ENCODE measurements around the gene INPP4A.

Gene INPP4A

DNA sequence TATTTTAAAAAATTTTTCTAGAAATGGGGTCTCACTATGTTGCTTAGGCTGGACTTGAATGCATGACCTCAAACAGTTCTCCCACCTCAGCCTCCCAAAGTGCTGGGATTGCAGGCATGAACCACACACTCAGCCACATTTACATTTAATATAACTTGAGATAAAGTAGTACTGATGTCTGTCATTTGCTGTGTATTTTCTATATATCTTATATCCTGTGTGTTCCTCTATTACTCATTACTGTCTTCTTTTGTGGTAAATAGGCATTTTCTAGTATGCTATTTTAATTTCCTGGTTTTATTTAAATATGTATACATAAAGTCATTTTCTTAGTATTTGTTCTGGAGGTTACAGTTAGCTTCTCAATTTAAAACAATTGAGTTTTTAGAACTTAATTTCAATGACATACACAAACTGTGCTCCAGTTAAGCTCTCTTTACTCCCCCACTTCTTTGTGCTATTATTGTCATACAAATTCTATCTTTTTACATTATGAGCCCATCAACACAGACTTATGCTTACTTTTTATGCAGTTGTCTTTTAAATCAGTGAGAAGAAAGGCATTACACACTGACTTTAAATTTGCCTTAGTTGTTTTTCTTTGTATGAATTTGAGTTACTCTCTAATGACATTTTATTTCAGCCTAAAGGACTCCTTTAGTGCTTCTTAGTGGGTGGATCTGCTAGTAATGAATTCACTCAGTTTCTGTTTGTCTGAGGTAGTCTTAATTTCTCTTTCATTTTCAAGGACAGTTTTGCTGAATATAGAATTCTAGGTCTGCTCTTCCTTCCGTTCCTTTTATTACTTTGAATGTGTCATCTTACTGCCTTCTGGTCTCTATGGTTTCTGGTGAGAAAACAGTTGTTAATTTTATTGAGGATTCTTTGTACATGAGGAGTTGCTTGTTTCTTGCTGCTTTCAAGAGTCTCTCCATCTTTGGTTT lies 6.2 kb upstream of the INPP4A start:
- ATAC-seq: no peak
- no peak for TF ChIP-seq ZNF8 (CRISPR knock-in tag; IDR thresholded peaks at IDR 0.05)
- TF ChIP-seq ZFP3 (CRISPR knock-in tag; IDR thresholded peaks at IDR 0.05): no peak
- TF ChIP-seq ISL1 (CRISPR knock-in tag; IDR thresholded peaks at IDR 0.05): no peak
- TF ChIP-seq, protein P1, sequence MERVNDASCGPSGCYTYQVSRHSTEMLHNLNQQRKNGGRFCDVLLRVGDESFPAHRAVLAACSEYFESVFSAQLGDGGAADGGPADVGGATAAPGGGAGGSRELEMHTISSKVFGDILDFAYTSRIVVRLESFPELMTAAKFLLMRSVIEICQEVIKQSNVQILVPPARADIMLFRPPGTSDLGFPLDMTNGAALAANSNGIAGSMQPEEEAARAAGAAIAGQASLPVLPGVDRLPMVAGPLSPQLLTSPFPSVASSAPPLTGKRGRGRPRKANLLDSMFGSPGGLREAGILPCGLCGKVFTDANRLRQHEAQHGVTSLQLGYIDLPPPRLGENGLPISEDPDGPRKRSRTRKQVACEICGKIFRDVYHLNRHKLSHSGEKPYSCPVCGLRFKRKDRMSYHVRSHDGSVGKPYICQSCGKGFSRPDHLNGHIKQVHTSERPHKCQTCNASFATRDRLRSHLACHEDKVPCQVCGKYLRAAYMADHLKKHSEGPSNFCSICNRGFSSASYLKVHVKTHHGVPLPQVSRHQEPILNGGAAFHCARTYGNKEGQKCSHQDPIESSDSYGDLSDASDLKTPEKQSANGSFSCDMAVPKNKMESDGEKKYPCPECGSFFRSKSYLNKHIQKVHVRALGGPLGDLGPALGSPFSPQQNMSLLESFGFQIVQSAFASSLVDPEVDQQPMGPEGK (CRISPR knock-in tag; IDR thresholded peaks at IDR 0.05; ENCODE audit: borderline replicate concordance): no peak
- no peak for TF ChIP-seq GLIS3 (CRISPR knock-in tag; IDR thresholded peaks at IDR 0.05)
- no peak for TF ChIP-seq RARB (CRISPR knock-in tag; IDR thresholded peaks at IDR 0.05)
- TF ChIP-seq TCF4 (CRISPR knock-in tag; IDR thresholded peaks at IDR 0.05; ENCODE audit: borderline replicate concordance): no peak
- no peak for TF ChIP-seq ZC3H10 (CRISPR knock-in tag; IDR thresholded peaks at IDR 0.05)
- no peak for TF ChIP-seq BACH2 (CRISPR knock-in tag; IDR thresholded peaks at IDR 0.05; ENCODE audit: borderline replicate concordance)

DNA sequence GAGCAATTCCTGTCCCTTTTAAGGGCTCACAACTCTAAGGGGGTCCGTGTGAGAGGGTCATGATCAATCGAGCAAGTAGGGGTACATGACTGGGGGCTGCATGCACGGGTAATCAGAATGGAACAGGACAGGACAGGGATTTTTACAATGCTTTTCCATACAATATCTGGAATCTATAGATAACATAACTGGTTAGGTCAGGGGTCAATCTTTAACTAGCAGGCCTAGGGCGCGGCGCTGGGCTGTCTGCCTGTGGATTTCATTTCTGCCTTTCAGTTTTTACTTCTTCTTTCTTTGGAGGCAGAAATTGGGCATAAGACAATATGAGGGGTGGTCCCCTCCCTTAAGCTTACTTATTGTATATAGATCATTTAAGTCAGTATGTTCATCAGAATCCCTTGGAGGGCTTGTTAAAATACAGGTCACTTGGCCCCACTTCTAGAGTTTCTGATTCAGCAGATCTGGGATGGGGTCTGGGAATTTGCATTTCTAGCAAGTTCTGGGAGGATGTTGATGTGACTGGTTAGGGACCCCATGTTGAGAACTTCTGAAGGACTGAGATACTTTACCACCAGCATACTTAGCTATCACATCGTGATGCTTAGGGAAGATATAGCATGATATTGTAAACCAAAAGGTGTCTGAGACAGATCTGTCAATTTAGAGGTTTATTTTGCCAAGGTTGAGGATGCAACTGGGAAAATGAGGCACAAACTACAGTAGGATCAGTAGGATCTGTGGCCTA lies 2.8 kb upstream of the INPP4A start:
- no peak for ATAC-seq
- no peak for TF ChIP-seq CSDC2 (CRISPR knock-in tag; IDR thresholded peaks at IDR 0.05)
- TF ChIP-seq SNAI2 (CRISPR knock-in tag; IDR thresholded peaks at IDR 0.05): no peak
- TF ChIP-seq, protein P2, sequence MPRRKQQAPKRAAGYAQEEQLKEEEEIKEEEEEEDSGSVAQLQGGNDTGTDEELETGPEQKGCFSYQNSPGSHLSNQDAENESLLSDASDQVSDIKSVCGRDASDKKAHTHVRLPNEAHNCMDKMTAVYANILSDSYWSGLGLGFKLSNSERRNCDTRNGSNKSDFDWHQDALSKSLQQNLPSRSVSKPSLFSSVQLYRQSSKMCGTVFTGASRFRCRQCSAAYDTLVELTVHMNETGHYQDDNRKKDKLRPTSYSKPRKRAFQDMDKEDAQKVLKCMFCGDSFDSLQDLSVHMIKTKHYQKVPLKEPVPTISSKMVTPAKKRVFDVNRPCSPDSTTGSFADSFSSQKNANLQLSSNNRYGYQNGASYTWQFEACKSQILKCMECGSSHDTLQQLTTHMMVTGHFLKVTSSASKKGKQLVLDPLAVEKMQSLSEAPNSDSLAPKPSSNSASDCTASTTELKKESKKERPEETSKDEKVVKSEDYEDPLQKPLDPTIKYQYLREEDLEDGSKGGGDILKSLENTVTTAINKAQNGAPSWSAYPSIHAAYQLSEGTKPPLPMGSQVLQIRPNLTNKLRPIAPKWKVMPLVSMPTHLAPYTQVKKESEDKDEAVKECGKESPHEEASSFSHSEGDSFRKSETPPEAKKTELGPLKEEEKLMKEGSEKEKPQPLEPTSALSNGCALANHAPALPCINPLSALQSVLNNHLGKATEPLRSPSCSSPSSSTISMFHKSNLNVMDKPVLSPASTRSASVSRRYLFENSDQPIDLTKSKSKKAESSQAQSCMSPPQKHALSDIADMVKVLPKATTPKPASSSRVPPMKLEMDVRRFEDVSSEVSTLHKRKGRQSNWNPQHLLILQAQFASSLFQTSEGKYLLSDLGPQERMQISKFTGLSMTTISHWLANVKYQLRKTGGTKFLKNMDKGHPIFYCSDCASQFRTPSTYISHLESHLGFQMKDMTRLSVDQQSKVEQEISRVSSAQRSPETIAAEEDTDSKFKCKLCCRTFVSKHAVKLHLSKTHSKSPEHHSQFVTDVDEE (CRISPR knock-in tag; IDR thresholded peaks at IDR 0.05): no peak
- no peak for TF ChIP-seq TOX (CRISPR knock-in tag; IDR thresholded peaks at IDR 0.05; ENCODE audit: borderline replicate concordance)
- TF ChIP-seq, protein P3, sequence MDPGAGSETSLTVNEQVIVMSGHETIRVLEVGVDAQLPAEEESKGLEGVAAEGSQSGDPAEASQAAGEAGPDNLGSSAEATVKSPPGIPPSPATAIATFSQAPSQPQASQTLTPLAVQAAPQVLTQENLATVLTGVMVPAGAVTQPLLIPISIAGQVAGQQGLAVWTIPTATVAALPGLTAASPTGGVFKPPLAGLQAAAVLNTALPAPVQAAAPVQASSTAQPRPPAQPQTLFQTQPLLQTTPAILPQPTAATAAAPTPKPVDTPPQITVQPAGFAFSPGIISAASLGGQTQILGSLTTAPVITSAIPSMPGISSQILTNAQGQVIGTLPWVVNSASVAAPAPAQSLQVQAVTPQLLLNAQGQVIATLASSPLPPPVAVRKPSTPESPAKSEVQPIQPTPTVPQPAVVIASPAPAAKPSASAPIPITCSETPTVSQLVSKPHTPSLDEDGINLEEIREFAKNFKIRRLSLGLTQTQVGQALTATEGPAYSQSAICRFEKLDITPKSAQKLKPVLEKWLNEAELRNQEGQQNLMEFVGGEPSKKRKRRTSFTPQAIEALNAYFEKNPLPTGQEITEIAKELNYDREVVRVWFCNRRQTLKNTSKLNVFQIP (CRISPR knock-in tag; IDR thresholded peaks at IDR 0.05; ENCODE audit: borderline replicate concordance, low read depth): no peak
- TF ChIP-seq, protein P1 (CRISPR knock-in tag; IDR thresholded peaks at IDR 0.05; ENCODE audit: borderline replicate concordance): no peak
- TF ChIP-seq ESRRG (CRISPR knock-in tag; IDR thresholded peaks at IDR 0.05): no peak
- TF ChIP-seq, protein P4, sequence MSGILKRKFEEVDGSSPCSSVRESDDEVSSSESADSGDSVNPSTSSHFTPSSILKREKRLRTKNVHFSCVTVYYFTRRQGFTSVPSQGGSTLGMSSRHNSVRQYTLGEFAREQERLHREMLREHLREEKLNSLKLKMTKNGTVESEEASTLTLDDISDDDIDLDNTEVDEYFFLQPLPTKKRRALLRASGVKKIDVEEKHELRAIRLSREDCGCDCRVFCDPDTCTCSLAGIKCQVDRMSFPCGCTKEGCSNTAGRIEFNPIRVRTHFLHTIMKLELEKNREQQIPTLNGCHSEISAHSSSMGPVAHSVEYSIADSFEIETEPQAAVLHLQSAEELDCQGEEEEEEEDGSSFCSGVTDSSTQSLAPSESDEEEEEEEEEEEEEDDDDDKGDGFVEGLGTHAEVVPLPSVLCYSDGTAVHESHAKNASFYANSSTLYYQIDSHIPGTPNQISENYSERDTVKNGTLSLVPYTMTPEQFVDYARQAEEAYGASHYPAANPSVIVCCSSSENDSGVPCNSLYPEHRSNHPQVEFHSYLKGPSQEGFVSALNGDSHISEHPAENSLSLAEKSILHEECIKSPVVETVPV (CRISPR knock-in tag; IDR thresholded peaks at IDR 0.05): no peak
- no peak for TF ChIP-seq OSR1 (CRISPR knock-in tag; IDR thresholded peaks at IDR 0.05)
- TF ChIP-seq RARB (CRISPR knock-in tag; IDR thresholded peaks at IDR 0.05): no peak
- TF ChIP-seq ZC3H10 (CRISPR knock-in tag; IDR thresholded peaks at IDR 0.05): no peak
- TF ChIP-seq ARNTL (CRISPR knock-in tag; IDR thresholded peaks at IDR 0.05; ENCODE audit: borderline replicate concordance, low read depth): no peak
- TF ChIP-seq ZFP3 (CRISPR knock-in tag; IDR thresholded peaks at IDR 0.05): no peak
- TF ChIP-seq PPARA (CRISPR knock-in tag; IDR thresholded peaks at IDR 0.05; ENCODE audit: borderline replicate concordance): no peak
- TF ChIP-seq ZNF70 (CRISPR knock-in tag; IDR thresholded peaks at IDR 0.05): no peak
- TF ChIP-seq GLIS3 (CRISPR knock-in tag; IDR thresholded peaks at IDR 0.05): no peak
- TF ChIP-seq ZNF565 (CRISPR knock-in tag; conservative IDR thresholded peaks at IDR 0.05; ENCODE audit: low read depth): no peak
- TF ChIP-seq, protein P5, sequence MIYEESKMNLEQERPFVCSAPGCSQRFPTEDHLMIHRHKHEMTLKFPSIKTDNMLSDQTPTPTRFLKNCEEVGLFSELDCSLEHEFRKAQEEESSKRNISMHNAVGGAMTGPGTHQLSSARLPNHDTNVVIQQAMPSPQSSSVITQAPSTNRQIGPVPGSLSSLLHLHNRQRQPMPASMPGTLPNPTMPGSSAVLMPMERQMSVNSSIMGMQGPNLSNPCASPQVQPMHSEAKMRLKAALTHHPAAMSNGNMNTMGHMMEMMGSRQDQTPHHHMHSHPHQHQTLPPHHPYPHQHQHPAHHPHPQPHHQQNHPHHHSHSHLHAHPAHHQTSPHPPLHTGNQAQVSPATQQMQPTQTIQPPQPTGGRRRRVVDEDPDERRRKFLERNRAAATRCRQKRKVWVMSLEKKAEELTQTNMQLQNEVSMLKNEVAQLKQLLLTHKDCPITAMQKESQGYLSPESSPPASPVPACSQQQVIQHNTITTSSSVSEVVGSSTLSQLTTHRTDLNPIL (CRISPR knock-in tag; IDR thresholded peaks at IDR 0.05; ENCODE audit: low read depth): no peak
- TF ChIP-seq BACH2 (CRISPR knock-in tag; IDR thresholded peaks at IDR 0.05; ENCODE audit: borderline replicate concordance): no peak

All from SK-N-SH treated with all-trans-retinoic acid at 6 μM for 48 hours (cell line).